ENCODE measurements around the gene SELENOT.

GRCh38 chr3:150611666-150612065 is 8.5 kb downstream of the SELENOT start:
- no peak for TF ChIP-seq POLR2AphosphoS5 (IDR thresholded peaks at IDR 0.05)
- TF ChIP-seq EP300 (IDR thresholded peaks at IDR 0.05): no peak
- TF ChIP-seq POLR2A (IDR thresholded peaks at IDR 0.05): no peak
- TF ChIP-seq CTCF (IDR thresholded peaks at IDR 0.05): no peak

Data from sigmoid colon (tissue), 4 donors.